ENCODE data around the gene CYB5R4. TPM values are rescaled to one million over a fixed set of nuclear protein-coding genes. Genes with fewer than 3 reads are reported as not detected.

Gene CYB5R4
- polyA plus RNA-seq, 1 donor from 2014 or later, result 18.0 TPM

- Histone ChIP-seq H3K9me3 (ENCODE audit: low read length) (no peaks in the 10 kb centered on the region), H3K9ac (ENCODE audit: low read length) (no peak overlapping the region), H3K27me3 (ENCODE audit: insufficient read depth, low read depth, low read length) (no peaks in the 10 kb centered on the region), H3K79me2 (replicated peaks; ENCODE audit: insufficient read depth, low read length) (no peaks in the 10 kb centered on the region), H3K36me3 (ENCODE audit: insufficient read depth, low read length) (no peaks in the 10 kb centered on the region), H4K20me1 (ENCODE audit: insufficient read depth) (no peaks in the 10 kb centered on the region), H3F3A (ENCODE audit: insufficient read depth, low read length, poor library complexity, severe bottlenecking) (no peaks in the 10 kb centered on the region), H3K9me2 (ENCODE audit: insufficient read depth, low read length) (no peaks in the 10 kb centered on the region), H3K4me3 (ENCODE audit: low read length) (no peak overlapping the region), H3K4me2 (ENCODE audit: low read length) (no peak overlapping the region), H3K27ac (ENCODE audit: low read length) (no peak overlapping the region), H2AFZ (ENCODE audit: low read depth, low read length) (no peak overlapping the region)
- TF ChIP-seq SMC3 (conservative IDR thresholded peaks at IDR 0.05; ENCODE audit: poor library complexity), result no peak
- no peak for TF ChIP-seq CTCF (IDR thresholded peaks at IDR 0.05; ENCODE audit: poor library complexity, severe bottlenecking)
- no peak for TF ChIP-seq TAF1 (IDR thresholded peaks at IDR 0.05; ENCODE audit: low read depth)
- TF ChIP-seq POLR2AphosphoS5 (IDR thresholded peaks at IDR 0.05), result no peak
- no peak for TF ChIP-seq REST (IDR thresholded peaks at IDR 0.05; ENCODE audit: borderline replicate concordance)
- no peak for TF ChIP-seq MXI1 (conservative IDR thresholded peaks at IDR 0.05; ENCODE audit: poor library complexity, severe bottlenecking)
- TF ChIP-seq EP300 (conservative IDR thresholded peaks at IDR 0.05; ENCODE audit: poor library complexity, severe bottlenecking), result no peak
- no peak for TF ChIP-seq EZH2 (IDR thresholded peaks at IDR 0.05; ENCODE audit: borderline replicate concordance, insufficient read depth, low read length, poor library complexity, severe bottlenecking)
- no peak for TF ChIP-seq RAD21 (conservative IDR thresholded peaks at IDR 0.05)
These were observed 32.4 kb upstream of the CYB5R4 start for GRCh38 chr6:83827050-83827449.

- H3K27ac ChIP-seq (ENCODE audit: low read length), result no peak overlapping the region
- no peaks in the 10 kb centered on the region for H3K27me3 ChIP-seq (ENCODE audit: insufficient read depth, low read depth, low read length)
- H3F3A ChIP-seq (ENCODE audit: insufficient read depth, low read length, poor library complexity, severe bottlenecking), result no peaks in the 10 kb centered on the region
- no peak overlapping the region for H3K4me2 ChIP-seq (ENCODE audit: low read length)
- TF ChIP-seq RAD21 (conservative IDR thresholded peaks at IDR 0.05) (no peak), POLR2AphosphoS5 (IDR thresholded peaks at IDR 0.05) (no peak), CTCF (IDR thresholded peaks at IDR 0.05; ENCODE audit: poor library complexity, severe bottlenecking) (no peak)
- no peaks in the 10 kb centered on the region for H3K9me3 ChIP-seq (ENCODE audit: low read length)
- H3K36me3 ChIP-seq (ENCODE audit: insufficient read depth, low read length), result no peaks in the 10 kb centered on the region
- H4K20me1 ChIP-seq (ENCODE audit: insufficient read depth), result no peaks in the 10 kb centered on the region
- H3K9ac ChIP-seq (ENCODE audit: low read length), result no peak overlapping the region
- no peaks in the 10 kb centered on the region for H3K79me2 ChIP-seq (replicated peaks; ENCODE audit: insufficient read depth, low read length)
- H2AFZ ChIP-seq (ENCODE audit: low read depth, low read length), result no peak overlapping the region
- no peaks in the 10 kb centered on the region for H3K9me2 ChIP-seq (ENCODE audit: insufficient read depth, low read length)
- no peak overlapping the region for H3K4me3 ChIP-seq (ENCODE audit: low read length)
These were observed 20.8 kb upstream of the CYB5R4 start for GRCh38 chr6:83838727-83839126.
